ENCODE results near the gene LHFPL6.
A peak's percentile ranks its signal among the peaks of the same experiment; 100 is the strongest.

Gene LHFPL6

GRCh38 chr13:39602614-39603366 is at the start of gene LHFPL6:
TSS of gene LHFPL6 (minus strand) at chr13:39603193.
- peak; percentile 88 for DNase-seq

- DNase-seq, result no peak
Measured at GRCh38 chr13:39646122-39646521, 43.1 kb upstream of the LHFPL6 start.

- DNase-seq, result no peak
Measured at GRCh38 chr13:39641645-39642044, 38.7 kb upstream of the LHFPL6 start.

- no peak for DNase-seq
Measured at GRCh38 chr13:39637890-39638289, 34.9 kb upstream of the LHFPL6 start.

GRCh38 chr13:39635564-39635963 is 32.6 kb upstream of the LHFPL6 start:
- no peak for DNase-seq

- no peak for DNase-seq
Measured at GRCh38 chr13:39632994-39633393, 30.0 kb upstream of the LHFPL6 start.

DNA sequence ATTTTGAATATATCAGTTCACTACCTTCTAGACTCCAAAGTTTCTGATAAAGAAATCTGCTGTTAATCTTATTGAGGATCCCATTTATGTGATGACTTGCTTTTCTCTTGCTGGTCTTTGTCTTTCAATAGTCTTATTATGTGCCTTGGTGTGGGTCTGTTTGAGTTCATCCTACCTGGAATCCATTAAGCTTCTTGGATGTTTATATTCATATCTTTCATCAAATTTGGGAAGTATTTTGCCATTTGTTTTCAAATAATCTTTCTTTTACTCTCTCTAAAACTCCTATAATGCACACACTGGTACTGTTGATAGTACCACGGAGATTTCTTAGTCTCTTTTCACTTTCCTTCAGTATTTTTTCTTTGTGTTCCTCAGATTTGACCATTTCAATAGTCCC is 28.3 kb upstream of the LHFPL6 start:
- DNase-seq, result no peak

- DNase-seq, result no peak
Measured at GRCh38 chr13:39623466-39623865, 20.5 kb upstream of the LHFPL6 start.

- no peak for DNase-seq
Measured at GRCh38 chr13:39618561-39618960, 15.6 kb upstream of the LHFPL6 start.

DNA sequence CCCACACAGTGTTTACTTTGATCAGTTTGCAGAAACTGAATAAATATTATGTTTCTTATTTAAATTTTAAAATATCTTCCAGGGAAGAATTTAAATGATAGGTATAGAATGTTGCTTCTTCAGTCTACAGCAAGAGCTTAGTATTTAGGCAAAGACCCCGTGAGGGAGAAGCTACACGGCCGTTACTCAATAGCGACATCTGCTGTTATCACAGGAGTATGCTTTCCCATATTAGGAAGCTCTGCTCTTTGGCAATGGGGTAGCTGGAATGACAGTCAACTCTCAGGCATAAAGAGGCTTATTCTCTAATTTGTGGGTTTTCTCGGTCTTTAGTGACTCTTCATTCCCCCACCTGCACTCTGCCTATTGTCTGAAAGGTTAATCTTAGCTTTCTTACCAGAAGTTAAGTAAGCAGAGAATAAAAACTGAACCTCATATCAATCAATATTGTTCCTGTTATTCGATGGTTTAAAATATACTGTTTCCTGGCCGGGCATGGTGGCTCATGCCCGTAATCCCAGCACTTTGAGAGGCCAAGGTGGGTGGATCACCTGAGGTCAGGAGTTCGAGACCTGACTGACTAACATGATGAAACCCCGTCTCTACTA is 13.2 kb upstream of the LHFPL6 start:
- no peak for DNase-seq

- DNase-seq, result peak; percentile 80
Measured at GRCh38 chr13:39612023-39612637, 9.1 kb upstream of the LHFPL6 start.

DNA sequence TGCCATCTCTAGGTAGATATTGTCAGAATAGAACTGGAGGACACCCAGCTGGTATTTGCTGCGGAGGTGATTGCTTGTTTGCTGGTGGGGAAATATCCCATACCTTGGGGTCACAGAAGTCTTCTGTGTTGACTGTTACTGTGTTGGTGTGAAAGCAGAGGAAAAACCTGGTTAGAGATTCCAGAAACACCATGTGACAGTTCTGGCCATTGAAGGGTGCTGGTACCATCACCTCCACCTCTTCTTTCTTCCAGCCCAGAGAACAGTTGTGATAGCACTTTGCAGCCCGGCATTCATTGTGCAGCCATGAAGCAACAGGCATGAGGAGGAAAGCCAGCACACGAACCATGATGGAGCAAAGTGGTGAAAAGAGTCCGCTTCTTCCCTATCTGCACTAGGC is 4.9 kb upstream of the LHFPL6 start:
- no peak for DNase-seq

DNA sequence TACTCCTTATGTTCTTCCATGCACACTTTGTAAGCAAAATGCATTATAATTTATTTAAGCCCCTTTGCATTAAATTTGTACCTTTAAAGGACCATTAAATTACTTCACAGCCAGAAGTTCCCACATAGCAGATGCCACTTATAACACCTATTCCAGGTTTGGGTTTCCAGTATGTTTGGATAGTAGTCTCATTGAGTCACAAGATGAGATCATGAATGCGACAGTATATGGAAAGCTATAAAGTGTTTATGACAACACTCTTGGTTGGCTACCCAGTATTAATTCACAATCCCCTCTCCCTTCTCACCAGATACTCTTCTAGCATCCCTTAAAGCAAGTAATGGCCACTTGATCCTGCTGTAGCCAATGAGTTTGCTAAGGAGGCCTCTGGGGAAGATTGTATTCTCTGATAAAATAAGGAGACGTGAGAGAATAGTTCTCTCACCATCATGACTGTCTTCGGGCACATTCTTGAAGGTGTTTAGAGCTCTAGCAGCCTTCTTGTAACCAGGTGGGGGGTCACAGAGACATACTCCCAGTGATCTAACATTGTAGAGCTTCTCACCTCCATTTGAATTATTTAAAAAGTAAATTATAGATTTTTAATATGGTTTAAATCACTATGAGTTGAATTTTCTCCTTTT is 2.8 kb upstream of the LHFPL6 start:
- DNase-seq, result no peak

DNA sequence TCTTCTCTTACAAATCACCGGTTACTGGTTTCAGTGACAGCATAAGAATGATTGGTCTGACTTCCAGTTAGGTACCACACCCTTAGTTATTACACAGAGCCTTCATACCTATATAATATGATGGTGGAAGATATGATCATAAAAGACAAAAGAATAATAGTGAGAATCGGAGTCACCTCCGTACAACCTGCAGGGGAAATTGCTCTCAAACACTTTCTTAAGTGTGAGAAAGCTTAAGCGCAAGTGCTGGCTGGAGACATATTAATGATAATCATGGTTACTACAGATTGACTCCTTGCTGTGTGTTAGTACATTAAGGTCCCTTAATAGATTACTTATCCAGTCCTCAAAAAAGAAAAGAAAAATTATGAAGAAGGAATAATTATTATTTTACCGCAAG is 1.8 kb upstream of the LHFPL6 start:
- DNase-seq, result no peak

- no peak for DNase-seq
Measured at GRCh38 chr13:39603424-39603947, 493 bp upstream of the LHFPL6 start.

DNA sequence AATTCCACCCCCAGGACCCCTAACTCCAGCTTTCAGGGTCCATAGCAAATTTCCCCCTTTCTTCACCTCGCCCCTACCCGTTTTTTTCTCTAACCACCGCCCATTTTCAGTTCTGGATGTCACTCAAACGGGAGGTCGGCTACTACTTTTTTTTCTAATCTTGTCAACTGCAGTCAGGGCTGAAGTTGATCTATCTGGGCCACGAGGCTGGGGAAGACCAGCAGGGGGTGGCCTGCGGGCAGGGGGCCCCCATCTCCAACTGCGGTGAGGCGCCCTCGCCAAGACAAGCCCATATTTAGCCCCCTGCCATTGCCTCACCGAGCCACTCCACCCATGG is 748 bp downstream of the LHFPL6 start:
- DNase-seq, result no peak

DNA sequence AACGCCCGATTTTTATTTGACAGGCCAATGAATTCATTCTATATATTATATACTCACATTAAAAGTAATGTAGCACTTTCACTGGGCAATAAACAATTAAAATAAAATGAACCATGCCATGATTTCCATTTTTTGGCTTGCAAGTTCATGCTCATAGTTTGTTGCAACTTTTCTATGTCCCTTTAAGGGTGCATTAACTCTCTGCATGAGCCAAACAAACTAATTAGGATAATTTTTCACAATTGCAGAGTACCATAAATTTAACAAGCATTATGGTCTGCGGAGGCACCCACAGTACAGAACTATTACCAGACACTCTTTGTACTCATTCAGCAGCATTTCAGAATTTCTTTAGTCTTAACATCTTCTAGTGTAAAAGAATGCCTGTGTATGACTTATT is 1.4 kb downstream of the LHFPL6 start:
- DNase-seq, result no peak

DNA sequence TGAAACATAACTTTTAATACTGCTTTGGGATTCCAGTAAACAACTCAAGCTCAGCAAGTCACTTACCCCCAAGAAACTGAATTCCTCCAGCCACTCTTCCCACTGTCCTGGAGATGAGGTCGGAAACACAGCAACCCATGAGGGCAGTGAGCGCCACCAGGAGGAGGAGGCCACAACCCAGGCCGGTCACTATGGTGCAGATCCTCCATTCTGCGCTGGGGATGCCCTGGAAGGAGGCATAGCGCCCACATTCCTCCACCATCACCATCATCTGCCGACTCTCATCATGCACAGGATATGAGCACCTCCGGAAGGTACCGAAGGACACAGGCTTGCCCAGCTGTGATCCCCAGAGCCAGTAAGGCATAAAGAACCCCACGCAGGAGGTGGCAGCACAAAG is 2.2 kb downstream of the LHFPL6 start:
- DNase-seq, result no peak

DNA sequence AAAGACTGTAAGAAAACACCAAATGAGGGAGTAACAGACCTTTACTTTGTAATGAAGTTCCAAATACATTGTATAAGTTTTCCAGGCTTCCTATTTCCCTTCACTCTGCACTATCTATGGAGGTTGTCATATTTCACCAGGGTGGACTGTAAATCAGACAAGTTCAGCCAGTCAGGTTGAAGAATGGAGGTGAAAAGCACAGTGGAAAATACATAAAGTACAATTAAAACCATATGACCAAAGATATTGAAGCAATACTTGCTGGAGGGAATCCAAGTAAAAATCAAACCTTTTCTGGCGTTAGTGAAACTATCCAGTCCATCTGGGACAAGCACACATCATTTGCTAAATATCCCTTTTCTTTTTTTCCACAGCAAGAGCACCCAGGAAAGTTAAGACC is 3.2 kb downstream of the LHFPL6 start:
- DNase-seq, result no peak

DNA sequence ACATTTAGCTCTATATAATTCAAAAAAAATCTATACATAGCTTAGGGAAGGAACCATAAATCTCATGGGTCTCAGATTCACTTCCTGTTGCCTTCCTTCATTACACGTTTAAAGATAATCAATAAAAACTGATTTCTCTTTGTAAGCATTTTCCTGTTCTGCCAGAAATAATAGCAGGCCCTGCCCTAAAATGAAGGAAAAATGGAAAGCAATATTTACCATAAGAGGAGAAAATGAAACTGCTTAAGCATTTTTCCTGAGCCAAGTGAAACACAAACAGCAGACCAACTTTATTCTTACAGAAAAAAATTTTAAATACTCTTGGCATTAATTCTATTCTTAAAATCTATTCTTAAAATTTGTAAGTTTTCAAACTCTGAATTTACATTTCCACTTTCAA is 4.0 kb downstream of the LHFPL6 start:
- DNase-seq, result no peak

- no peak for DNase-seq
Measured at GRCh38 chr13:39597838-39598237, 5.2 kb downstream of the LHFPL6 start.

GRCh38 chr13:39596685-39597084 is 6.3 kb downstream of the LHFPL6 start:
- no peak for DNase-seq

- no peak for DNase-seq
Measured at GRCh38 chr13:39596176-39596575, 6.8 kb downstream of the LHFPL6 start.
